HepG2 (cell line): Measurements from ENCODE around the gene GNG3. TPM values are rescaled to one million over a fixed set of nuclear protein-coding genes. Genes with fewer than 3 reads are reported as not detected.

Experiments used
- ERF ChIP-seq: IDR thresholded peaks from 2 replicates; pipeline ENCODE4 v1.6.1; 2018; ENCODE audit warnings: missing biosample characterization, missing genetic modification reagents
- IKZF1 ChIP-seq: fragments of 450-650 bp; IDR thresholded peaks from 2 replicates; pipeline ENCODE4 v1.7.1; 2016
- KDM2A ChIP-seq: sonication (generic); formaldehyde crosslinking; IDR thresholded peaks from 2 replicates; pipeline ENCODE4 v1.4.0; 2020; ENCODE audit warnings: low read depth, missing genetic modification reagents, borderline replicate concordance
- LCORL ChIP-seq, 2 experiments: fragments of 450-650 bp in 1 of 2; sonication (generic) in 1 of 2; formaldehyde crosslinking in 1 of 2; IDR thresholded peaks; 2 replicates each; pipeline versions ENCODE4 v1.5.0 to v1.6.1; 2017 to 2020; ENCODE audit warnings: antibody characterized with exemption in 1 of 2, missing genetic modification reagents in 1 of 2
- NFATC3 ChIP-seq: sonication (generic); formaldehyde crosslinking; IDR thresholded peaks from 2 replicates; pipeline ENCODE4 v1.5.1; 2020; ENCODE audit warnings: mild to moderate bottlenecking, missing genetic modification reagents
- NR3C1 ChIP-seq: sonication (generic); formaldehyde crosslinking; IDR thresholded peaks from 2 replicates; pipeline ENCODE4 v1.4.0; 2020; ENCODE audit warnings: missing genetic modification reagents
- NRL ChIP-seq: sonication (generic); formaldehyde crosslinking; IDR thresholded peaks from 2 replicates; pipeline ENCODE4 v1.5.0; 2020; ENCODE audit warnings: missing genetic modification reagents, mild to moderate bottlenecking, moderate library complexity, borderline replicate concordance
- PHF21A ChIP-seq: sonication (generic); formaldehyde crosslinking; IDR thresholded peaks from 2 replicates; pipeline ENCODE4 v1.5.0; 2020; ENCODE audit warnings: mild to moderate bottlenecking, missing genetic modification reagents
- RXRA ChIP-seq: sonication (generic); formaldehyde crosslinking; IDR thresholded peaks from 2 replicates; pipeline ENCODE4 v1.5.1; 2020; ENCODE audit warnings: missing genetic modification reagents
- SALL1 ChIP-seq: sonication (generic); formaldehyde crosslinking; IDR thresholded peaks from 2 replicates; pipeline ENCODE4 v1.8.0; 2022; ENCODE audit warnings: mild to moderate bottlenecking, missing genetic modification reagents
- ZBTB8A ChIP-seq: sonication (generic); formaldehyde crosslinking; IDR thresholded peaks from 2 replicates; pipeline ENCODE4 v1.4.0; 2020; ENCODE audit warnings: mild to moderate bottlenecking, low read depth, missing genetic modification reagents, borderline replicate concordance
- ZNF510 ChIP-seq: sonication (generic); formaldehyde crosslinking; IDR thresholded peaks from 2 replicates; pipeline ENCODE4 v1.4.0; 2020; ENCODE audit warnings: low read depth, mild to moderate bottlenecking, missing genetic modification reagents
- ZNF530 ChIP-seq: sonication (generic); formaldehyde crosslinking; IDR thresholded peaks from 2 replicates; pipeline ENCODE4 v1.5.0; 2020; ENCODE audit warnings: low read depth, mild to moderate bottlenecking, missing genetic modification reagents
- ZNF616 ChIP-seq: sonication (generic); formaldehyde crosslinking; IDR thresholded peaks from 2 replicates; pipeline ENCODE4 v1.5.0; 2020; ENCODE audit warnings: low read depth, mild to moderate bottlenecking, missing genetic modification reagents
- ZNF629 ChIP-seq: sonication (generic); formaldehyde crosslinking; conservative IDR thresholded peaks from 2 replicates; pipeline ENCODE4 v1.5.0; 2020; ENCODE audit warnings: missing genetic modification reagents
- ZNF652 ChIP-seq: IDR thresholded peaks from 2 replicates; pipeline ENCODE4 v1.6.1; 2016; ENCODE audit warnings: low read depth, borderline replicate concordance
- ZNF747 ChIP-seq: sonication (generic); formaldehyde crosslinking; IDR thresholded peaks from 2 replicates; pipeline ENCODE4 v1.8.1; 2023; ENCODE audit warnings: missing genetic modification reagents, mild to moderate bottlenecking, borderline replicate concordance
- ZNF839 ChIP-seq: sonication (generic); formaldehyde crosslinking; IDR thresholded peaks from 2 replicates; pipeline ENCODE4 v1.4.0; 2020; ENCODE audit warnings: missing genetic modification reagents, mild to moderate bottlenecking, borderline replicate concordance
- ZSCAN12 ChIP-seq: sonication (generic); formaldehyde crosslinking; IDR thresholded peaks from 2 replicates; pipeline ENCODE4 v1.9.0; 2021; ENCODE audit warnings: mild to moderate bottlenecking, missing genetic modification reagents
- polyA plus RNA-seq, 8 experiments: library from polyadenylated mRNA; depleted of rRNA in 3 of 8; stranded (reverse) in 7 of 8; unstranded in 1 of 8; fragments of >200 nt; fragmentation: Illumina TruSeq in 4 of 8; extraction: Trizol in 4 of 8; gene quantifications; 2 replicates each; pipeline versions ENCODE4 v1.2.1 to v1.2.3, GENCODE V29; 2011 to 2016; ENCODE audit warnings: low read depth in 4 of 8, missing spikeins in 1 of 8, mixed read lengths in 1 of 8; ENCODE audit not compliant: insufficient read depth in 1 of 8
- total RNA-seq, 5 experiments: library from RNA; depleted of rRNA; stranded (reverse); fragments of >200 nt; fragmentation: Illumina TruSeq; extraction: Trizol; gene quantifications; 2 replicates each; pipeline ENCODE4 v1.2.3, GENCODE V29; 2016; ENCODE audit warnings: low read depth in 1 of 5
- TF ChIP-seq, protein P1 (sequence below): sonication (generic); formaldehyde crosslinking; IDR thresholded peaks from 2 replicates; pipeline ENCODE4 v1.8.1; 2023; ENCODE audit warnings: mild to moderate bottlenecking, missing genetic modification reagents, borderline replicate concordance
- TF ChIP-seq, protein P2 (sequence below): sonication (generic); formaldehyde crosslinking; IDR thresholded peaks from 2 replicates; pipeline ENCODE4 v1.8.1; 2023; ENCODE audit warnings: mild to moderate bottlenecking, moderate library complexity, missing genetic modification reagents
- TF ChIP-seq, protein P3 (sequence below): sonication (generic); formaldehyde crosslinking; IDR thresholded peaks from 2 replicates; pipeline ENCODE4 v1.4.0; 2020; ENCODE audit warnings: missing genetic modification reagents, borderline replicate concordance
- TF ChIP-seq, protein P4 (sequence below): sonication (generic); formaldehyde crosslinking; IDR thresholded peaks from 2 replicates; pipeline ENCODE4 v1.5.1; 2020; ENCODE audit warnings: mild to moderate bottlenecking, missing genetic modification reagents

GNG3 gene
- total and polyA plus RNA-seq, 2 of the 13 experiments (the other 11 are each of a cell fraction or from before 2014, with no cell fraction given), result not detected

DNA sequence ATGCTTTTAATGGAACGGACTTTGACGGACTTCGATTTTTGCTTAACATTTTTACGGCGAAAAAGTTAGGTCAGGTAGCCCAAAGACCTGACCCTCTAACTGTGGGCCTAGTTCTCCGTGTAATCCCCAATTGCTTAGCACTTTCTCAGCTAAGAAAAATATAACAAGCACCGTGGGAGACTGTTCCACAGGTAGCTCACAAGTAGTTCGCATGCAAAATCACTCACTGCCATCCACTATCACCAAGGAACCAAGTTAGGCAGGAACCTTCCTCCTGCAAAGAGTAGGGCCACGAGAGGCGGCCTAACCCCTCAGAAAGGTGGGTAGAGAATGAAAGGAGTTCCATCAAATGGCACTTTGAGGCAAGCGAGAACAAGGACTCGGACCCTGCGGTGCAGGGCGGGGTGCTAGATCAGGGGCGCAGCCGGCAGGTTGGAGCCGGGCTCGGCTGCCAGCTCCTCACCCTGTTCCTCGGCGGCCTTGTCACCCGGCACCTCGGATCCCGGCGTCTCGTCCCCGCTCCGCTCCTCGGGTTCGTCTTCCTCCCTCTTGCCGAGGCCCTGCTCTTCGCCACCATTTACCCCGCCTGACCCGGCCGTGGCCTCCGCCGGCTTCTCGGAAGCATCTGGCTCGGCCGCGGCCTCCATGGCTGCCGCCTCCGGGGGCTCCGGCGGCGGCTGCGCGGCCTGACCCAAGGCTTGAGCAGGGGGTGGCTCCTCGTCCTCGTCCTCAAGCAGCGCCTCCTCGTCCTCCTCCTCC, 18.9 kb downstream of the GNG3 start (continued):
- TF ChIP-seq ZBTB8A (CRISPR knock-in tag) (no peak), ZNF652 (CRISPR knock-in tag) (no peak), NRL (CRISPR knock-in tag) (no peak), NR3C1 (no peak), ZNF629 (0 out of 2 replicates have a peak, but pooled peaks have one; percentile 5), IKZF1 (no peak), SALL1 (CRISPR knock-in tag) (no peak; the same call in 1 of the 2 replicates), ZSCAN12 (CRISPR knock-in tag) (no peak), ZNF839 (CRISPR knock-in tag) (0 out of 2 replicates have a peak, but pooled peaks have one; percentile 42), ZNF530 (CRISPR knock-in tag) (no peak), ZNF510 (CRISPR knock-in tag) (no peak), NFATC3 (CRISPR knock-in tag) (no peak), KDM2A (CRISPR knock-in tag) (peak; percentile 49; the same call in 1 of the 2 replicates), ZNF747 (CRISPR knock-in tag) (peak; percentile 61; the same call in 1 of the 2 replicates), PHF21A (CRISPR knock-in tag) (no peak), ERF (CRISPR knock-in tag) (no peak), RXRA (CRISPR knock-in tag) (0 out of 2 replicates have a peak, but pooled peaks have one; percentile 38), ZNF616 (CRISPR knock-in tag) (no peak), LCORL (IDR thresholded peaks at IDR 0.05) (no peak), LCORL (CRISPR knock-in tag; IDR thresholded peaks at IDR 0.05) (no peak)
- TF ChIP-seq, protein P1, sequence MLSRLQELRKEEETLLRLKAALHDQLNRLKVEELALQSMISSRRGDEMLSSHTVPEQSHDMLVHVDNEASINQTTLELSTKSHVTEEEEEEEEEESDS (CRISPR knock-in tag), result no peak
- TF ChIP-seq, protein P2, sequence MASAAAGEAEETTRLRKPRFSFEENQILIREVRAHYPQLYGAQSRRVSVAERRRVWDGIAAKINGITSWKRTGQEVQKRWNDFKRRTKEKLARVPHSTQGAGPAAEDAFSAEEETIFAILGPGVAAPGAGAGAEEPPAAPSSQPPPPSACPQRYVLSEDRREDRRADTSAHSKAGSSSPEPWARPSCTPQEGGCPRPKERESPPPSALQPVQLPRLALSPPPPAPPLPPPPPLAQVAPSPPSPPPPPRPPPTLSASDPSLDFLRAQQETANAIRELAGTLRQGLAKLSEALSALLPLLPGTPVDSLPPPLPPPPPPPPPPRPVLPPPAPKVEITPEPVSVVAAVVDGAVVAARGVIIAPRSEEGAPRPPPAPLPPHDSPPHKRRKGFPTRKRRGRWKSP (CRISPR knock-in tag), result no peak
- TF ChIP-seq, protein P3, sequence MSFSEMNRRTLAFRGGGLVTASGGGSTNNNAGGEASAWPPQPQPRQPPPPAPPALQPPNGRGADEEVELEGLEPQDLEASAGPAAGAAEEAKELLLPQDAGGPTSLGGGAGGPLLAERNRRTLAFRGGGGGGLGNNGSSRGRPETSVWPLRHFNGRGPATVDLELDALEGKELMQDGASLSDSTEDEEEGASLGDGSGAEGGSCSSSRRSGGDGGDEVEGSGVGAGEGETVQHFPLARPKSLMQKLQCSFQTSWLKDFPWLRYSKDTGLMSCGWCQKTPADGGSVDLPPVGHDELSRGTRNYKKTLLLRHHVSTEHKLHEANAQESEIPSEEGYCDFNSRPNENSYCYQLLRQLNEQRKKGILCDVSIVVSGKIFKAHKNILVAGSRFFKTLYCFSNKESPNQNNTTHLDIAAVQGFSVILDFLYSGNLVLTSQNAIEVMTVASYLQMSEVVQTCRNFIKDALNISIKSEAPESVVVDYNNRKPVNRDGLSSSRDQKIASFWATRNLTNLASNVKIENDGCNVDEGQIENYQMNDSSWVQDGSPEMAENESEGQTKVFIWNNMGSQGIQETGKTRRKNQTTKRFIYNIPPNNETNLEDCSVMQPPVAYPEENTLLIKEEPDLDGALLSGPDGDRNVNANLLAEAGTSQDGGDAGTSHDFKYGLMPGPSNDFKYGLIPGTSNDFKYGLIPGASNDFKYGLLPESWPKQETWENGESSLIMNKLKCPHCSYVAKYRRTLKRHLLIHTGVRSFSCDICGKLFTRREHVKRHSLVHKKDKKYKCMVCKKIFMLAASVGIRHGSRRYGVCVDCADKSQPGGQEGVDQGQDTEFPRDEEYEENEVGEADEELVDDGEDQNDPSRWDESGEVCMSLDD (CRISPR knock-in tag), result no peak
- TF ChIP-seq, protein P4, sequence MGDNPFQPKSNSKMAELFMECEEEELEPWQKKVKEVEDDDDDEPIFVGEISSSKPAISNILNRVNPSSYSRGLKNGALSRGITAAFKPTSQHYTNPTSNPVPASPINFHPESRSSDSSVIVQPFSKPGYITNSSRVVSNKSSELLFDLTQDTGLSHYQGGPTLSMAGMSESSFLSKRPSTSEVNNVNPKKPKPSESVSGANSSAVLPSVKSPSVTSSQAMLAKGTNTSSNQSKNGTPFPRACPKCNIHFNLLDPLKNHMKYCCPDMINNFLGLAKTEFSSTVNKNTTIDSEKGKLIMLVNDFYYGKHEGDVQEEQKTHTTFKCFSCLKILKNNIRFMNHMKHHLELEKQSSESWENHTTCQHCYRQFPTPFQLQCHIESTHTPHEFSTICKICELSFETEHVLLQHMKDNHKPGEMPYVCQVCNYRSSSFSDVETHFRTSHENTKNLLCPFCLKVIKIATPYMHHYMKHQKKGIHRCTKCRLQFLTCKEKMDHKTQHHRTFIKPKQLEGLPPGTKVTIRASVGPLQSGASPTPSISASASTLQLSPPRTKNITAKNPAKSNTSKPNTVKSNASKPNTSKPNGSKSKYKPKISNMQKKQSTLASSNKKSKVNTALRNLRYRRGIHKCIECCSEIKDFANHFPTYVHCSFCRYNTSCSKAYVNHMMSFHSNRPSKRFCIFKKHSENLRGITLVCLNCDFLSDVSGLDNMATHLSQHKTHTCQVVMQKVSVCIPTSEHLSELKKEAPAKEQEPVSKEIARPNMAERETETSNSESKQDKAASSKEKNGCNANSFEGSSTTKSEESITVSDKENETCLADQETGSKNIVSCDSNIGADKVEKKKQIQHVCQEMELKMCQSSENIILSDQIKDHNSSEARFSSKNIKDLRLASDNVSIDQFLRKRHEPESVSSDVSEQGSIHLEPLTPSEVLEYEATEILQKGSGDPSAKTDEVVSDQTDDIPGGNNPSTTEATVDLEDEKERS (CRISPR knock-in tag), result no peak
